VCaP (cell line): Measurements from ENCODE around the gene SFRP2.

Experiments
- H3K27ac ChIP-seq: fragments of 450-650 bp; 2 replicates; pipeline ENCODE4 v1.5.1; 2017
- TF ChIP-seq, protein P1 (sequence below): fragments of 450-650 bp; conservative IDR thresholded peaks from 2 replicates; pipeline ENCODE4 v1.5.1; 2017; ENCODE audit warnings: mild to moderate bottlenecking, moderate library complexity

SFRP2 gene

GRCh38 chr4:153758136-153758535 lies 30.7 kb downstream of the SFRP2 start:
- no peak overlapping the region for H3K27ac ChIP-seq
- TF ChIP-seq, protein P1, sequence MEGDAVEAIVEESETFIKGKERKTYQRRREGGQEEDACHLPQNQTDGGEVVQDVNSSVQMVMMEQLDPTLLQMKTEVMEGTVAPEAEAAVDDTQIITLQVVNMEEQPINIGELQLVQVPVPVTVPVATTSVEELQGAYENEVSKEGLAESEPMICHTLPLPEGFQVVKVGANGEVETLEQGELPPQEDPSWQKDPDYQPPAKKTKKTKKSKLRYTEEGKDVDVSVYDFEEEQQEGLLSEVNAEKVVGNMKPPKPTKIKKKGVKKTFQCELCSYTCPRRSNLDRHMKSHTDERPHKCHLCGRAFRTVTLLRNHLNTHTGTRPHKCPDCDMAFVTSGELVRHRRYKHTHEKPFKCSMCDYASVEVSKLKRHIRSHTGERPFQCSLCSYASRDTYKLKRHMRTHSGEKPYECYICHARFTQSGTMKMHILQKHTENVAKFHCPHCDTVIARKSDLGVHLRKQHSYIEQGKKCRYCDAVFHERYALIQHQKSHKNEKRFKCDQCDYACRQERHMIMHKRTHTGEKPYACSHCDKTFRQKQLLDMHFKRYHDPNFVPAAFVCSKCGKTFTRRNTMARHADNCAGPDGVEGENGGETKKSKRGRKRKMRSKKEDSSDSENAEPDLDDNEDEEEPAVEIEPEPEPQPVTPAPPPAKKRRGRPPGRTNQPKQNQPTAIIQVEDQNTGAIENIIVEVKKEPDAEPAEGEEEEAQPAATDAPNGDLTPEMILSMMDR = no peak

GRCh38 chr4:153757407-153757806 lies 31.5 kb downstream of the SFRP2 start:
- TF ChIP-seq, protein P1 = no peak

GRCh38 chr4:153755186-153755585 lies 33.7 kb downstream of the SFRP2 start:
- TF ChIP-seq, protein P1 = no peak
- H3K27ac ChIP-seq = no peak overlapping the region

More at GRCh38 chr4:153757407-153757806, 31.5 kb downstream of the SFRP2 start:
- H3K27ac ChIP-seq = no peak overlapping the region

- H3K27ac ChIP-seq = no peak overlapping the region
- TF ChIP-seq, protein P1 = peak; percentile 67
Observed at GRCh38 chr4:153750197-153750817, 38.6 kb downstream of the SFRP2 start.

GRCh38 chr4:153748378-153748777 lies 40.5 kb downstream of the SFRP2 start:
- H3K27ac ChIP-seq = no peak overlapping the region
- TF ChIP-seq, protein P1 = no peak

GRCh38 chr4:153747406-153747955 lies 41.4 kb downstream of the SFRP2 start:
- H3K27ac ChIP-seq = no peak overlapping the region
- TF ChIP-seq, protein P1 = no peak

DNA sequence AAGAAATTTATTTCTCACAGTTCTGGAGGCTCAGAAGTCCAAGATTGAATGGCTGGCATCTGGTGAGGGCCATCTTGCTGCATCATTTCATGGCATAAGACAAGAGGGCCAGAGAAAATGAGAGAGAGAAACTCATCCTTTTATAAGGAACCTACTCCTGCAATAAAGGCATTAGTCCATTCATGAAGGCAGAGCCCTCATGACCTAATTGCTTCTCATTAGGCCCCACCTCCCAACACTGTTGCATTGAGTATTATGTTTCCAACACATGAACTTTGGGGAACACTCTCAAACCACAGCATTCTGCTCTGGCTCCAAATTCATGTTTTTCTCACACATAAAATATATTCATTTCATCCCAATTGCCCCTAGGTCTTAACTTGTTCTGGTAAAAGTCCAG lies 43.2 kb downstream of the SFRP2 start:
- H3K27ac ChIP-seq = no peak overlapping the region
- TF ChIP-seq, protein P1 = no peak
